ENCODE results near the gene RABGAP1L.

GRCh38 chr1:175037416-175037815, 878.1 kb downstream of the RABGAP1L start:
- TF ChIP-seq EZH2 (IDR thresholded peaks at IDR 0.05) (no peak), POLR2AphosphoS5 (IDR thresholded peaks at IDR 0.05; ENCODE audit: borderline replicate concordance, low read depth, low read length) (no peak), FOXP2 (optimal IDR thresholded peaks at IDR 0.05; ENCODE audit: control extremely low read depth, extremely low read length, insufficient read depth) (no peak)
